GM19023 (cell line): Measurements from ENCODE around the gene SELENON.
"Not testable (repeated sequence)": the region's sequence is repeated elsewhere in the genome, so short reads cannot be mapped to it uniquely, and the experiment has no call there.

Experiments
- ATAC-seq: cut with Tn5 transposase; IDR thresholded peaks from one replicate; pipeline ENCODE4 v1.9.1; 2021; ENCODE audit warnings: mild to moderate bottlenecking, moderate library complexity; ENCODE audit not compliant: unreplicated experiment

SELENON gene

GRCh38 chr1:25821630-25822091 is 21.7 kb downstream of the SELENON start:
- no peak for ATAC-seq

- ATAC-seq: no peak
Measured at GRCh38 chr1:25825605-25826004, 25.6 kb downstream of the SELENON start.

DNA sequence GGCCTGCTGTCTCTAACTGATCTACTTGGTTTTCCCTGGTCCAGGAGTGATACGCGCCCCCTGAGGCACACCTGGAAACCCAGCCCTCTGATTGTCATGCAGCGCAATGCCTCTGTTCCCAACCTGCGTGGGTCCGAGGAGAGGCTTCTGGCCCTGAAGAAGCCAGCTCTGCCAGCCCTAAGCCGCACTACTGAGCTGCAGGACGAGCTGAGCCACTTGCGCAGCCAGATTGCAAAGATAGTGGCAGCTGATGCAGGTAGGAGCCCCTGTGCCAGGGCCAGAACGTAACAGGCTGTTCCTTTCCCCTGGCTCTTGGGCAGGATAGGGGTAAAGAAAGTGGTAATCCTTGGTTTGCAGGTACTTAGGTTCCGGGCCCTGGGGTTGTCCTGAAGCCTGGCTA is 26.6 kb downstream of the SELENON start:
- no peak for ATAC-seq

DNA sequence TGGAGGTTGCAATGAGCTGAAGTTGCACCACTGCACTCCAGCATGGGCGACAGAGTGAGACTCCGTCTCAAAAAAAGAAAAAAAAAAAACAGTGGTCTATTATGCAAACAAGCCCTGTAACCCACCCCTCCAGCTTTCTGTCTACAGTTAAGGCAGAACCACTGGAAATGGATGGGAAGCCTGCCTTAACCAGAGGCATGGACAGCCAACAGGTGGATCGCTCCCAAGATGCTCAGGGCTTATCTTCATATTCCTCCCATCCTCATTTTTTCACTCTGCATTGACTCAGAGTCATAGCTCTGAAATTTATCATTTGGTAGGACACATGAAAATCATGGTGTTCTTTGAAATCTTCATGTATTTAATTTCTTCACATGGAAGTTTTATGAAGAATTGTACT is 28.5 kb downstream of the SELENON start:
- no peak for ATAC-seq

- ATAC-seq: no peak
Measured at GRCh38 chr1:25829046-25829445, 29.1 kb downstream of the SELENON start.

GRCh38 chr1:25831569-25832196 is 31.7 kb downstream of the SELENON start:
- ATAC-seq: no peak

GRCh38 chr1:25832336-25833037 is 32.5 kb downstream of the SELENON start:
- no peak for ATAC-seq

- ATAC-seq: no peak
Measured at GRCh38 chr1:25833158-25833557, 33.2 kb downstream of the SELENON start.

DNA sequence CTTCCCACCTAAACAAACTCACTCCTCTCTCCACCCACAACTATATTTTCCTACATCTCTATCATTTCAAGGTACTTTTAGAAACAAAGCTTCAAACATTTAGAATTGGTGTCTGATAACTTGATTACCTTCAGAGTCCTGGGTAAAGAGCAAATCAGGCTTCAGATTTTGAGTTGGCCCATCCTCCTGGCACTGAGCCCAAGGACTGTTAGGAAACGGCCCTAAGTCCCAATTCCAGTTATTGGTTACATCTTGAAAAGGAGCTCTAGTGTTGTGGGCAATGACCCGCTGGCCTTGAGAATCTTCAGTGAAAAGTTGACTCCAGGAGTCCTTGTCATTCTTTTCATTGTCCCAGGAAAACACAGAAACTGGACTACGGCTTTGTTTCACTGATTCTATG is 34.9 kb downstream of the SELENON start:
- no peak for ATAC-seq

DNA sequence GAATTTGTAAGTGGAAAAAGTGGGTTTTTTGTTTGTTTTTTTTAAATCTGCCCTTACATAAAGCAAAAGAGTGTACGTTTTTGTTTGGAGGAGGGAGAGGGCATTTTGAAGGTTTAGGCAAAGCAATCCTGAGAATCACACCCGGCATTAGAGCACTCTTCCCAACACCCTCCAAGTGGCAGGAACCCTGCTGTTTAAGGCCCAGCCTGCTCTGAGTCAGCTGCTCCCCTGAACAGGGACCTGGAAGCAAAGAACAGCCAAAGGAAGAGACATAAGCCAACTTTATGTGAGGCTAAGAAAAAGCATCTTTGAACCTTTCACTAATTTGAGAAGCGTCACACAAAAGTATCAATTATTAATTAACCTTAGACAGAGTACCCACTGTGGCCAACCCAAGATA is 36.7 kb downstream of the SELENON start:
- no peak for ATAC-seq

- ATAC-seq: no peak
Measured at GRCh38 chr1:25837262-25837875, 37.4 kb downstream of the SELENON start.

DNA sequence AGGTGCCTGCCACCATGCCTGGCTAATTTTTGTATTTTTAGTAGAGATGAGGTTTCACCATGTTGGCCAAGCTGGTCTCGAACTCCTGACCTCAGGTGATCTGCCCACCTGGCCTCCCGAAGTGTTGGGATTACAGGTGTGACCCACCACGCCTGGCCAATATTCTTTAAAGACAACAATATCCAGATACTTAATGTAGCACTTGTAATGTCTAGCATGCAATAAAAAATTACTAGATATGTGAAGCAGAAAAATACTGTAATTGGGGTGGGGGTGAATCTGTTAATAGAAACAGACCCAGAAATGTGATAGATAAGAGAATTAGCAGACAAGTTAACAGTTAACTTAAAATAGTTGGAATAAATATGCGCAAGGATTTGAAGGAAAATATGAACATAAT is 39.8 kb downstream of the SELENON start:
- ATAC-seq: not testable (repeated sequence)

DNA sequence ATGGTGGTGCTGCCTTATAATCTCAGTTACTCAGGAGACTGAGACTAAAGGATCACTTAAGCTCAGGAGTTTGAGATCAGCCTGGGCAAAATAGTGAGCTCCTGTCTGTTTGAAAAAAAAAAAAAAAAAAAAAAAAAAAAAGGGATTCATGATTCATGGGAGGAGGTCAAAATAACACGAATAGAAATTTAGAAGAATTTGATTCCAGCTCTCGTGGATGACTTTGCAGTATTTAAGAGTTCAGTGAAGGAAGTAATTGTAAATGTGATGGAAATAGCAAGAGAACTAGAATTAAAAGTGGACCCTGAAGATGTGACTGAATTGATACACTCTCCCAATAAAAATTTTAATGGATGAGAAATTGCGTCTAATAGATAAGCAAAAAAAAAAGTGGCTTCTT is 43.5 kb downstream of the SELENON start:
- no peak for ATAC-seq

DNA sequence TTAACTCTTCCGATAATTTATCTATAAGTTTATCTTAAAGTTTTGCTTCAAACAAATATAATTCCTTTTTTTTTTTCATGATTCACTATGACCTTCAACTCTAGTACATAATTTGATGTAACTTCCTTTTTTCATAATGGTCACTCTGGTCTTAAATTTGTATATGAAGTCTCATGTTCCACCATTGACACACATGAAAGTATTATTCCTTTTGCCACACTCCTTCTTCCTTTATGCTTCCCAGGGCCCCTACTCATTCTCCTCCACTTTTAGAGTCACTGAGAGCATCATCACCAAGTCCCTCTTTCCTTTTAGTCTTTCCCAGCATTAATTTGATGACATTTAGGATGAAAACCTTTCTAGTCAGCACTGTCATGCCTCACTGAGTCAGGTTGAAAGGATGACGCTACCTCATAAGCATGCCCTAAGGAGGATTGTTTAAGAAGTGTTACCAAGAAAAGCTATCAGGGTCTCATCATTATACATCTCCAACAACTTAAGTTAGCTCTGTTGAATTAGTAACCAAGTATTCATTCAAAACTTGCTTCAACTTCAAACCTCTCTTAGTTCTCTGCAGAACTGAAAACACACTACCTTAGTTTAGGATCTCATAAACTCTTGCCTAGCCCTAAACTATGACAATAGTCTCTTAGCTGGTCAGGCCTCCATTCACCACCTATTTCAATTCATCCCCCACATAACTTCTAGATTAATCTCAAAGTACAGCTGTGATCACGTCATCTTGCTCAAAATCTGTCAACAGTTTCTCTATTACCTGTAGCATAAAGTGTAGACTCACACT is 44.7 kb downstream of the SELENON start:
- no peak for ATAC-seq

GRCh38 chr1:25845664-25846063 is 45.7 kb downstream of the SELENON start:
- no peak for ATAC-seq

- ATAC-seq: no peak
Measured at GRCh38 chr1:25847929-25848328, 47.9 kb downstream of the SELENON start.

- ATAC-seq: no peak
Measured at GRCh38 chr1:25848531-25848930, 48.5 kb downstream of the SELENON start.

DNA sequence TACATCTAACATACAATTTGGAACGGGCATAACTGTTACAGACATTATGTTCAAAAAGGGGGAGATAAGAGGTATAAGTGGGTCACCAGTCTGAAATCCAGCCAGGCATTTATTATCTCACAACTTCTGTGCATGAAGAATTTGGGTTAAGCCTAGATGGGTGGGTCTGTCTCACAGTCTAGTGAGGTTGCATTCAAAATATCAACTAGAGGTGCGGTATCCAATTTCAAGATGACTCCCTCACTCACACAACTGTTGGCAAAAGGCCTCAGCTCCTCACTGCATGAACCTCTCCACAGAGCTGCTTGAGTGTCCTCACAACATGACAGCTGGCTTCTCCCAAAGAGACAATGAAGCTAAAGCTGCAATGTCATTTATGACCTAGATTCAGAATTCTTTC is 54.6 kb downstream of the SELENON start:
- no peak for ATAC-seq

GRCh38 chr1:25856856-25857255 is 56.9 kb downstream of the SELENON start:
- ATAC-seq: no peak

DNA sequence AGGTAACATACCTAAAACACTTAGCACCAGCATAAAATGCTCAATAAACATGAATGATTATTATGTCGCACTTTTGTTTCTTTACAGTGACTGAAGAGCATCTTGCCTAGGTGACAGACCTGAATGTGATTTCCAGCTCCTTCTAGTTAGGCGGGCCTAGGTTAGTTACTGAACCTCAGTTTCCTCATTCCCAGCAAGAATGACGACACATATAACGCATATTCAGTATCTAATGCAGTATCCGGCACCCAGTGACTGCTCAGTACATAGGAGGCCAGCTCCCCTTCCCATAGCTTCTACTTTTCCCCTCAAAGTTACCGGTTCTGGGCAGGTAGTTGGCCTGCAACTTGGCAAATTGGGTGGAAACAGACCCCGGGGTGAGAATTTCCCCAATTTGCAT is 58.5 kb downstream of the SELENON start:
- ATAC-seq: no peak
